ENCODE measurements around the gene SALL1.

DNA sequence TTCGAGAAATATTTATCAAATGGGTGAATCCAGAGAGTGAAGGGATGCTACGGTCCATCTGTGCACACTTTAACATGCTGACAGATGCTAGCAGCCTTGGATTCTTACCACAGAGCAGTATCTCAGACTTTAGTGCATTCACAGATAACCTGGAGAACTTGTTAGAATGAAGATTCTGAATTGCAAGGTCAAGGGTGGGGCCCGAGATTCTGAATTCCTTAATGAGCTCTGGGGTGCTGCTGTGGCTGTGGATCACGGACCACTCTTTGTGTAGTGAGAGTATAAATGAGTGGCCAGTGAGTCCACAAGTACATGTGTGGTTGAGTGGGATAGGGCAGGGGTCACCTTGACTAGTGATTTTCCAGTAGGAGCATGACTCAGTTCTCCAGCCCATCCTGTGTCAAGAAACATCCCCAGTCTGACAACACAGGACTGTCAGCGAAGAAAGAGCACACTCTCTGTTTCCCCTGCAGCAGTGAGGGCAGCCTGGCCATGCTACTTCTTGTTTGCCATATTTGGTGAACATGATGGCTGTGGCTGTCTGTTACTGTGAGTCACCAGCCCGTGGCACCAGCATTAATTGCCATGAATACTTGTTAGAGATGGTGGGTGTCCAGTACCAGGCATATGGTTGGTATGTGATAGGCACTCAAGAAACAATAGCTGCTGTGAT lies 13.0 kb upstream of the SALL1 start:
- TF ChIP-seq XRCC5 (optimal IDR thresholded peaks at IDR 0.05; ENCODE audit: low read length) (peak; percentile 33), YY1 (IDR thresholded peaks at IDR 0.05; ENCODE audit: insufficient read depth, insufficient replicate concordance, low read depth, low read length) (no peak), HHEX (CRISPR knock-in tag; IDR thresholded peaks at IDR 0.05) (no peak)
- TF ChIP-seq, protein P1, sequence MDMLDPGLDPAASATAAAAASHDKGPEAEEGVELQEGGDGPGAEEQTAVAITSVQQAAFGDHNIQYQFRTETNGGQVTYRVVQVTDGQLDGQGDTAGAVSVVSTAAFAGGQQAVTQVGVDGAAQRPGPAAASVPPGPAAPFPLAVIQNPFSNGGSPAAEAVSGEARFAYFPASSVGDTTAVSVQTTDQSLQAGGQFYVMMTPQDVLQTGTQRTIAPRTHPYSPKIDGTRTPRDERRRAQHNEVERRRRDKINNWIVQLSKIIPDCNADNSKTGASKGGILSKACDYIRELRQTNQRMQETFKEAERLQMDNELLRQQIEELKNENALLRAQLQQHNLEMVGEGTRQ (IDR thresholded peaks at IDR 0.05; ENCODE audit: low read depth, low read length), result no peak
- TF ChIP-seq, protein P1 (CRISPR knock-in tag; IDR thresholded peaks at IDR 0.05; ENCODE audit: borderline replicate concordance), result no peak
- TF ChIP-seq, protein P2, sequence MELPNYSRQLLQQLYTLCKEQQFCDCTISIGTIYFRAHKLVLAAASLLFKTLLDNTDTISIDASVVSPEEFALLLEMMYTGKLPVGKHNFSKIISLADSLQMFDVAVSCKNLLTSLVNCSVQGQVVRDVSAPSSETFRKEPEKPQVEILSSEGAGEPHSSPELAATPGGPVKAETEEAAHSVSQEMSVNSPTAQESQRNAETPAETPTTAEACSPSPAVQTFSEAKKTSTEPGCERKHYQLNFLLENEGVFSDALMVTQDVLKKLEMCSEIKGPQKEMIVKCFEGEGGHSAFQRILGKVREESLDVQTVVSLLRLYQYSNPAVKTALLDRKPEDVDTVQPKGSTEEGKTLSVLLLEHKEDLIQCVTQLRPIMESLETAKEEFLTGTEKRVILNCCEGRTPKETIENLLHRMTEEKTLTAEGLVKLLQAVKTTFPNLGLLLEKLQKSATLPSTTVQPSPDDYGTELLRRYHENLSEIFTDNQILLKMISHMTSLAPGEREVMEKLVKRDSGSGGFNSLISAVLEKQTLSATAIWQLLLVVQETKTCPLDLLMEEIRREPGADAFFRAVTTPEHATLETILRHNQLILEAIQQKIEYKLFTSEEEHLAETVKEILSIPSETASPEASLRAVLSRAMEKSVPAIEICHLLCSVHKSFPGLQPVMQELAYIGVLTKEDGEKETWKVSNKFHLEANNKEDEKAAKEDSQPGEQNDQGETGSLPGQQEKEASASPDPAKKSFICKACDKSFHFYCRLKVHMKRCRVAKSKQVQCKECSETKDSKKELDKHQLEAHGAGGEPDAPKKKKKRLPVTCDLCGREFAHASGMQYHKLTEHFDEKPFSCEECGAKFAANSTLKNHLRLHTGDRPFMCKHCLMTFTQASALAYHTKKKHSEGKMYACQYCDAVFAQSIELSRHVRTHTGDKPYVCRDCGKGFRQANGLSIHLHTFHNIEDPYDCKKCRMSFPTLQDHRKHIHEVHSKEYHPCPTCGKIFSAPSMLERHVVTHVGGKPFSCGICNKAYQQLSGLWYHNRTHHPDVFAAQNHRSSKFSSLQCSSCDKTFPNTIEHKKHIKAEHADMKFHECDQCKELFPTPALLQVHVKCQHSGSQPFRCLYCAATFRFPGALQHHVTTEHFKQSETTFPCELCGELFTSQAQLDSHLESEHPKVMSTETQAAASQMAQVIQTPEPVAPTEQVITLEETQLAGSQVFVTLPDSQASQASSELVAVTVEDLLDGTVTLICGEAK (IDR thresholded peaks at IDR 0.05), result no peak
- TF ChIP-seq, protein P2 (CRISPR knock-in tag; IDR thresholded peaks at IDR 0.05), result no peak
- TF ChIP-seq, protein P3, sequence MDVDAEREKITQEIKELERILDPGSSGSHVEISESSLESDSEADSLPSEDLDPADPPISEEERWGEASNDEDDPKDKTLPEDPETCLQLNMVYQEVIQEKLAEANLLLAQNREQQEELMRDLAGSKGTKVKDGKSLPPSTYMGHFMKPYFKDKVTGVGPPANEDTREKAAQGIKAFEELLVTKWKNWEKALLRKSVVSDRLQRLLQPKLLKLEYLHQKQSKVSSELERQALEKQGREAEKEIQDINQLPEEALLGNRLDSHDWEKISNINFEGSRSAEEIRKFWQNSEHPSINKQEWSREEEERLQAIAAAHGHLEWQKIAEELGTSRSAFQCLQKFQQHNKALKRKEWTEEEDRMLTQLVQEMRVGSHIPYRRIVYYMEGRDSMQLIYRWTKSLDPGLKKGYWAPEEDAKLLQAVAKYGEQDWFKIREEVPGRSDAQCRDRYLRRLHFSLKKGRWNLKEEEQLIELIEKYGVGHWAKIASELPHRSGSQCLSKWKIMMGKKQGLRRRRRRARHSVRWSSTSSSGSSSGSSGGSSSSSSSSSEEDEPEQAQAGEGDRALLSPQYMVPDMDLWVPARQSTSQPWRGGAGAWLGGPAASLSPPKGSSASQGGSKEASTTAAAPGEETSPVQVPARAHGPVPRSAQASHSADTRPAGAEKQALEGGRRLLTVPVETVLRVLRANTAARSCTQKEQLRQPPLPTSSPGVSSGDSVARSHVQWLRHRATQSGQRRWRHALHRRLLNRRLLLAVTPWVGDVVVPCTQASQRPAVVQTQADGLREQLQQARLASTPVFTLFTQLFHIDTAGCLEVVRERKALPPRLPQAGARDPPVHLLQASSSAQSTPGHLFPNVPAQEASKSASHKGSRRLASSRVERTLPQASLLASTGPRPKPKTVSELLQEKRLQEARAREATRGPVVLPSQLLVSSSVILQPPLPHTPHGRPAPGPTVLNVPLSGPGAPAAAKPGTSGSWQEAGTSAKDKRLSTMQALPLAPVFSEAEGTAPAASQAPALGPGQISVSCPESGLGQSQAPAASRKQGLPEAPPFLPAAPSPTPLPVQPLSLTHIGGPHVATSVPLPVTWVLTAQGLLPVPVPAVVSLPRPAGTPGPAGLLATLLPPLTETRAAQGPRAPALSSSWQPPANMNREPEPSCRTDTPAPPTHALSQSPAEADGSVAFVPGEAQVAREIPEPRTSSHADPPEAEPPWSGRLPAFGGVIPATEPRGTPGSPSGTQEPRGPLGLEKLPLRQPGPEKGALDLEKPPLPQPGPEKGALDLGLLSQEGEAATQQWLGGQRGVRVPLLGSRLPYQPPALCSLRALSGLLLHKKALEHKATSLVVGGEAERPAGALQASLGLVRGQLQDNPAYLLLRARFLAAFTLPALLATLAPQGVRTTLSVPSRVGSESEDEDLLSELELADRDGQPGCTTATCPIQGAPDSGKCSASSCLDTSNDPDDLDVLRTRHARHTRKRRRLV (CRISPR knock-in tag; IDR thresholded peaks at IDR 0.05), result no peak
- TF ChIP-seq, protein P4, sequence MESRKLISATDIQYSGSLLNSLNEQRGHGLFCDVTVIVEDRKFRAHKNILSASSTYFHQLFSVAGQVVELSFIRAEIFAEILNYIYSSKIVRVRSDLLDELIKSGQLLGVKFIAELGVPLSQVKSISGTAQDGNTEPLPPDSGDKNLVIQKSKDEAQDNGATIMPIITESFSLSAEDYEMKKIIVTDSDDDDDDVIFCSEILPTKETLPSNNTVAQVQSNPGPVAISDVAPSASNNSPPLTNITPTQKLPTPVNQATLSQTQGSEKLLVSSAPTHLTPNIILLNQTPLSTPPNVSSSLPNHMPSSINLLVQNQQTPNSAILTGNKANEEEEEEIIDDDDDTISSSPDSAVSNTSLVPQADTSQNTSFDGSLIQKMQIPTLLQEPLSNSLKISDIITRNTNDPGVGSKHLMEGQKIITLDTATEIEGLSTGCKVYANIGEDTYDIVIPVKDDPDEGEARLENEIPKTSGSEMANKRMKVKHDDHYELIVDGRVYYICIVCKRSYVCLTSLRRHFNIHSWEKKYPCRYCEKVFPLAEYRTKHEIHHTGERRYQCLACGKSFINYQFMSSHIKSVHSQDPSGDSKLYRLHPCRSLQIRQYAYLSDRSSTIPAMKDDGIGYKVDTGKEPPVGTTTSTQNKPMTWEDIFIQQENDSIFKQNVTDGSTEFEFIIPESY (CRISPR knock-in tag; IDR thresholded peaks at IDR 0.05), result no peak

All from HepG2 (cell line).